Measurements from ENCODE around the gene KRT73. TPM values are rescaled to one million over a fixed set of nuclear protein-coding genes. Genes with fewer than 3 reads are reported as not detected.

The KRT73 gene
- total RNA-seq, 6 experiments from 2014 or later = not detected

DNA sequence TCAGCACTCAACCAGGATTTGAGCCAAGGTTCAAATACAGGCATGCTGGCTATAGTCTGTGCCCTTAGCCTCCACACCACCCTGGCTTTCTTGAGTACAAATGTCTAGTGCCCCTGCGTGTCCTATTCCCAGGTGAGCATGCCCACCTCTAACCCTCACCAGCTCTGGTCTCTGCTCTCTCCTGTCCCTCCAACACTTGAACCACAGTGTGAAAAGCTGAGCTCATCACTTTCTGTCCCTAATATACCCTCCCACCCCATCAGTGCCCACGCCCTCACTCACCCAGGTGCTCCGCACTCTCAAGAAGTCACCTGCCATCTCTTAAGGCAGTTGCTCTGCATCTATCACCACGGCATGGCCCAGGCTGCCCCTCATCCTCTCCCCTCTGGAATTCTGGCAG is 58.4 kb downstream of the KRT73 start:
- H3K27me3 ChIP-seq = no peaks in the 10 kb centered on the region
- TF ChIP-seq, protein P1, sequence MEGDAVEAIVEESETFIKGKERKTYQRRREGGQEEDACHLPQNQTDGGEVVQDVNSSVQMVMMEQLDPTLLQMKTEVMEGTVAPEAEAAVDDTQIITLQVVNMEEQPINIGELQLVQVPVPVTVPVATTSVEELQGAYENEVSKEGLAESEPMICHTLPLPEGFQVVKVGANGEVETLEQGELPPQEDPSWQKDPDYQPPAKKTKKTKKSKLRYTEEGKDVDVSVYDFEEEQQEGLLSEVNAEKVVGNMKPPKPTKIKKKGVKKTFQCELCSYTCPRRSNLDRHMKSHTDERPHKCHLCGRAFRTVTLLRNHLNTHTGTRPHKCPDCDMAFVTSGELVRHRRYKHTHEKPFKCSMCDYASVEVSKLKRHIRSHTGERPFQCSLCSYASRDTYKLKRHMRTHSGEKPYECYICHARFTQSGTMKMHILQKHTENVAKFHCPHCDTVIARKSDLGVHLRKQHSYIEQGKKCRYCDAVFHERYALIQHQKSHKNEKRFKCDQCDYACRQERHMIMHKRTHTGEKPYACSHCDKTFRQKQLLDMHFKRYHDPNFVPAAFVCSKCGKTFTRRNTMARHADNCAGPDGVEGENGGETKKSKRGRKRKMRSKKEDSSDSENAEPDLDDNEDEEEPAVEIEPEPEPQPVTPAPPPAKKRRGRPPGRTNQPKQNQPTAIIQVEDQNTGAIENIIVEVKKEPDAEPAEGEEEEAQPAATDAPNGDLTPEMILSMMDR (IDR thresholded peaks at IDR 0.05) = no peak
- TF ChIP-seq POLR2A (IDR thresholded peaks at IDR 0.05) = no peak
- DNase-seq = no peak
- ATAC-seq = no peak
- no peak overlapping the region for H3K4me3 ChIP-seq
- 80% methylated on average over 2 of the region's 4 CpGs for WGBS (ENCODE audit: insufficient coverage, low coverage, low lambda C conversion rate, missing lambda C conversion rate)
- no peaks in the 10 kb centered on the region for H3K9me3 ChIP-seq
- H3K27ac ChIP-seq = no peak overlapping the region
- no peaks in the 10 kb centered on the region for H3K4me1 ChIP-seq
- H3K36me3 ChIP-seq = no peaks in the 10 kb centered on the region
- intact Hi-C loops (cut with DNase I) = loop anchor here in 1 of 2 donors (10.0 kb wide), 1 partner anchor 165 kb away; no protein-coding TSS in a partner anchor

DNA sequence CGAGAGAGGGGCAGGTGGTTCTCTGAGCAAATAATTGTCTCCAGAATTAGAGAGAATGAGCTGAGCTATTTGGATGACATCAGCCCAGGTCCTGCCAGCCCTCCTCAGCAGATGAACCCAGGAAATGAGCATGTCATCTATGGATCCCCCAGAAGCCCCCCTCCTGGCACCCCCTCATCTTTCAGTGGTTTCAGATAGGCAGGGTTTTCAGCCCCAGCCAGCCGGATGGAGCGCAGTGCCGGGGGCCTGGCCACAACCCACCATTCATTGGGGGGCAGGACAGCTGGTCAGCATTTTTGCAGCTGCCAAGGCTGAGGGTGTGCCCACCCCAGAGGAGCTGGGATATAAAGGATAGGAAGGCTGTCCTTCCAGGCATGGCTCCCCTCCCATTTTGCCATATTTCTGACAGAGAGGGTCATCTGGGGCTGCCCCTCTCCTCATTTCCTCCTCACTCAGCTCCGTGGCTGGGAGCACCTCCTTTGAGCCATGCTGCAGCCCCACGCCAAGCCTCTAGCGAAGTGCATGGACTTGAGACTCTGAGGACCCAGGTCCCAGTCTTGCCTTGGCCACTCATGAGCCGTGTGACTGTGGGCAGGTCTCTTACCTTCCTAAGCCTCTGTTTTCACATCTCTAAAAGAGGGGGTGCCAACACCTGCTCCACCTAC is 59.4 kb downstream of the KRT73 start:
- intact Hi-C loops (cut with DNase I) = no loop called here
- H3K4me3 ChIP-seq = no peak overlapping the region
- no peaks in the 10 kb centered on the region for H3K36me3 ChIP-seq
- no peaks in the 10 kb centered on the region for H3K4me1 ChIP-seq
- DNase-seq = no peak
- no peaks in the 10 kb centered on the region for H3K27me3 ChIP-seq
- H3K9me3 ChIP-seq = no peaks in the 10 kb centered on the region
- 64% methylated on average over 8 of the region's 8 CpGs for WGBS (ENCODE audit: insufficient coverage, low coverage, low lambda C conversion rate, missing lambda C conversion rate)
- no peak for ATAC-seq
- no peak overlapping the region for H3K27ac ChIP-seq
- no peak for TF ChIP-seq POLR2A (IDR thresholded peaks at IDR 0.05)
- TF ChIP-seq, protein P1 (IDR thresholded peaks at IDR 0.05) = no peak

Other genes starting within 250 kb of the KRT73 start
- gene KRT84, start 232.9 kb downstream of the KRT73 start, total RNA-seq = not detected
- gene KRT82, start 212.2 kb downstream of the KRT73 start, total RNA-seq = not detected
- gene KRT75, start 184.2 kb downstream of the KRT73 start, total RNA-seq = not detected
- gene KRT6B, start 166.4 kb downstream of the KRT73 start, total RNA-seq = under 1 TPM in 1 of 6 experiments, not detected in 5; 0.13 TPM
- gene KRT6C, start 144.8 kb downstream of the KRT73 start, total RNA-seq = under 1 TPM in 1 of 6 experiments, not detected in 5; 0.15 TPM
- gene KRT6A, start 125.3 kb downstream of the KRT73 start, total RNA-seq = 1 to 10 TPM in 1 of 6 experiments, not detected in 5; 1.2 TPM
- gene KRT5, start 98.2 kb downstream of the KRT73 start, total RNA-seq = under 1 TPM in 1 of 6 experiments, not detected in 5; 0.66 TPM
- gene KRT71, start 65.4 kb downstream of the KRT73 start, total RNA-seq = not detected
- gene KRT74, start 44.7 kb downstream of the KRT73 start, total RNA-seq = not detected
- not detected for gene KRT72, start 17.1 kb downstream of the KRT73 start, total RNA-seq
- gene KRT2, start 33.7 kb upstream of the KRT73 start, total RNA-seq = not detected
- gene KRT1, start 61.8 kb upstream of the KRT73 start, total RNA-seq = not detected
- gene KRT77, start 85.0 kb upstream of the KRT73 start, total RNA-seq = not detected
- gene KRT76, start 158.8 kb upstream of the KRT73 start, total RNA-seq = not detected
- not detected for gene KRT3, start 177.6 kb upstream of the KRT73 start, total RNA-seq
- gene KRT4, start 195.6 kb upstream of the KRT73 start, total RNA-seq = not detected
- gene KRT79, start 215.8 kb upstream of the KRT73 start, total RNA-seq = not detected
- gene KRT78, start 230.4 kb upstream of the KRT73 start, total RNA-seq = not detected

All from right lobe of liver (tissue), 6 donors.